GM18499 (cell line): ENCODE data around the gene ADGRL3.

Source experiments
- ATAC-seq: cut with Tn5 transposase; IDR thresholded peaks from one replicate; pipeline ENCODE4 v1.9.1; 2021; ENCODE audit warnings: moderate number of reproducible peaks; ENCODE audit not compliant: insufficient read depth, unreplicated experiment

ADGRL3 gene

DNA sequence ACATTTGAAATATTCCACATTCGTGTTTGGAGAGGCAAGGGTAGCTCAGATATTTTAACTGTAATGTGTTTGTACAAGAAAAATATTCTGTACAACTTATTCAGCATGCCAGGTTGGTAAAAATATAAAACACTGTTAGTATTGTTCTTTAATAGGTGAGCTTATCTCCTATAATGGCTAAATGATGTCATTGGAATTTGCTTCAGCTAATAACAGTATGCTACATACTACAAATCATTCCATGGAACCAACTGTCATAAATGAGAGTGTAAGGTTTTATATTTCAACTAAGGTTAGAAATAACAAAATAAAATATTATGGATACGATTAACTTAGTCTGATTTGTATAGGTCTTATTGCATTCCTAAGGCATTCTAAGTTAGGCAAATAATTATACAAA is 206.6 kb downstream of the ADGRL3 start:
- ATAC-seq = no peak

DNA sequence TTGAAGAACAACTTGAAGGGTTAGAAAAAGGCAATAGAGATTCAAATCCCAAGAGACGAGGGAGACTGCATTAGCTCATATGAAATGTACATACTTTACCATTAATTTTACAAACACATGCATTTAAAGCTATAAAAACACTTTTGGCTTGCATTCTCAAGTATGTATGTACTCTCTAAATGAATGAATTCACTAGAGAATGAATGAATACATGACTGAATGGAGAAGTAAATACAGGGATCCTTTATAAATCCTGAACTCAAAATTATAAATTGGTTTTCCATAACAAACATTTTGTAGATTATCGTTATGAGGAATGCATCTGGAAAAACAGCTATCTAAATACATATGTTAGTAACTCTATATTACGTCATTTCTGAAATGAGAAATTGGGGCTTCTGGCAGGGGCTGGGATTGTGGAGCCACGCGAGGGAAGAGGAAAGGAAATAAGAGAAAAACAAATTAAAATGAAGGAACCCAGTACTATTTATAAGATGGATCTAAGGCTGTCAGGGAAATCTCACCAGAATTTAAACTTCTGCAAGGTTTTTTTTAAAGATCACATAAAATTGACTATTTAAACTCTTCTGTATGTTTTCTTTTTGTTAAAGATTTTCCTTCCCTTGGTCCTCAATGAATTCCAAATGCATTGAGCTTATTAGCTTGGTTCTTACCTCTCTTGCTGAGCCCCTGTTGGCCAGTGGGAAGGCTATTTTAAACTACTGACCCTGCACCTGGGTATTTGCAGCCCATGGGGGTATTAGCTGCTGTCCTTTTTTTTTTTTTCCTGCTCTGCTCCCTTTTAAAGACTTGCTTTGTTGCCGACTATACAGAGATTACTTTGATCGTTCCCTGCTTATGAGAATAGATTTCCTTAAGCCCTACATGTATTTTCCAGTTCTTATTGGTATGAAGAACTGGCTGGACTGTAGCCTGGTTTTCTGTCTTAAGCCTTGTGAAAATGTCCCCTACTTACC is 207.8 kb downstream of the ADGRL3 start:
- no peak for ATAC-seq

DNA sequence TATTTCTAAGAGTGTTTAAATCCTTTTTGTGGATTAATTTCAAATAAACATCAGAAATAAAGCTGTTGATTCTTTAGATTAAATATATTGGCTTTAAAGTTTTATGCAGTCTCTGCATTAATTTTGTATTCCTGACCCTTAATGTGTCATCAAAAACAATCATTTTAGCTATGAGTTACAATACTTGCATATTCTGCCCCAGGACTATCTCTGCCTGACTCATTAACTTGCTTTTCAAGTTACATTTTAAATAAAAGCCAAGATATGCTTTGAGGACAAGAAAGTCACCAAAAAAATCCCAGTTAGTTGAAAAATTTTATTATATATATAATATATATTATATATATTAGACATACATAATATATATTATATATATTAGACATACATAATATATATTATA is 208.7 kb downstream of the ADGRL3 start:
- ATAC-seq = no peak

DNA sequence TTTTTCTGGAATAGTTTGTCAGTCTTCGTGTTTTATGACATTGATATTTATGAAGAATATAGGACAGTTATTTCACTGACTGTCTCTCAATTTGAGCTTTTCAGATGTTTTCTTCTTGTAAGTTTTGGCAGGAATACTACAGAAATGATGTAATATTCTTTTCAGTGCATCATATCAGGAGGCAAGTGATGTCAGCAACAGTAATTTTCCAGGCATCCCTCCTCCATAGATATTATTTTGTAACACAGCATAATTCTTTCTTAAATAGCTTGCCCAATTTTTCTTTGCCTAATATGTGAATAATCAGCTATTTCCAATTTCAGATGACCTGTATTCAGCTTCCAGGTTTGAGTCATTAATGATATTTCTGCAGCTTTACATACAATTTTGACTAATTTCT is 211.1 kb downstream of the ADGRL3 start:
- no peak for ATAC-seq

DNA sequence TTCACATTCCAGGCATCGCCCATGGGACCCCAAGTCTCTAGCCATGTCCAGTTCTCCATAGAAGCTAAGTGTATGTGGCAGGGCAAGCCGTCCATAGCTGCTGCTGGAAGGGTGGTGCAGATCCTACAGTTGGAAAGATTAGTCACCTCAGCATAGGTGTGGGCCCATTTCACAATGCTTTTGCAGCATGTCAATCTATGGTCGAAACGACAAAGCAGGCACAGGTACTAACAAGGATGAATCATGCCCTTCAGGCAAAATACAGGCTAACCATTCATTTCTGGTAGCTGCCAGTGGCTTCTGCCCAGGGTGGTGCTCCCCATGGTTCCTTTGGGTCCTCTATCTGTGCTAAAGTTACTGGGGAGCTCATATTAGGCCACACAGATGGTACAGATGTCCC is 225.2 kb downstream of the ADGRL3 start:
- no peak for ATAC-seq

DNA sequence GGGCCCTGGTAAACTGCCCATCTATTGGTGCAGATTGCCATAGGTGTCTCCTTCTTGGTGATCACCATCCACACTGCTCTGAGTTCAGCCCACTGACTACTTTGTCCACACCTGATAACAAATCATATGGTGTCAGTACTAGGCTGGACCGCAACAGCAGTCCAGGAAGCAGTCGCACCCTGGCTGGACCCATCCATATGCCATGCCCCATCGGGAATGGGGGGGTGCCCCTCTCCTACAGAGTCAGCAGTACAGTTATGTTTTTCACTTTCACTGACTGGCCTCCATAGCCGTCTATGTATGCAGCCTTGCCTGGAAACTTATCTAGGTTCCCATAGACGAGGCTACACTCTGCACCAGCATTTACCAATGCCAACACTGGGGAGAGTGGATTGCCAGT is 226.1 kb downstream of the ADGRL3 start:
- no peak for ATAC-seq

DNA sequence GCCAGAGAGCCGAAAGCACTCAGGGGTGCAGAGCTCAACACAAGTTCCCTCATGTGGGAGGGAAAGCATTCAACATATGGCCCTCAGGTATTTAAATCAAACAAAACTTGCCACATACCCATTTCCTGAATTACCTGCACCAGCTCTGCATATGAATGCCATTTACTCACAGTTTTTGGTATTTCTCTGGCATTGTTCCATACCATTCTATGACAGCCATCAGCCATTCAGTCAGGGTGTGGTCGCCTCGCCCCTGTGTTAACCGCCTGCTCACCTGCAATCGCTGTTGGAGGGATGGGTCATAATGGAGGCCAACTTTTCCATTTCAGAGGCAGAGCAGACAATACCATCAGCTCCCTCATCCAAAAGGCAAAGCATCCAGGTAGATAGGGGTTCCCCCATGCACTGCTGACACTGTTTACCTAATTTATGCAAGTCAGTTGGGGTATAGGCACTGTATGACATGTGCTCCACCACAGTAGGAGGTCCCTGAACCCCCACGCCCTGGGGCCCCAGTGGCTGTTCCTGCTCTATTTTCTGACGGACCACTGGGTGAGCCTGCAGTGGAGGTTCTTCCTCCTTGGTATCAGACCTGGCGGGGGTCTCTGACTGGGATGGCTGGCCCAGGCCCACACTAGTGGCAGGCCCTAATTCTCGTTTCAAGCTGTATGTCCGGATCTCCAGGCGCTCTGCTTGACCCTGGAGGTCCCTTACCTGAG is 227.1 kb downstream of the ADGRL3 start:
- no peak for ATAC-seq

DNA sequence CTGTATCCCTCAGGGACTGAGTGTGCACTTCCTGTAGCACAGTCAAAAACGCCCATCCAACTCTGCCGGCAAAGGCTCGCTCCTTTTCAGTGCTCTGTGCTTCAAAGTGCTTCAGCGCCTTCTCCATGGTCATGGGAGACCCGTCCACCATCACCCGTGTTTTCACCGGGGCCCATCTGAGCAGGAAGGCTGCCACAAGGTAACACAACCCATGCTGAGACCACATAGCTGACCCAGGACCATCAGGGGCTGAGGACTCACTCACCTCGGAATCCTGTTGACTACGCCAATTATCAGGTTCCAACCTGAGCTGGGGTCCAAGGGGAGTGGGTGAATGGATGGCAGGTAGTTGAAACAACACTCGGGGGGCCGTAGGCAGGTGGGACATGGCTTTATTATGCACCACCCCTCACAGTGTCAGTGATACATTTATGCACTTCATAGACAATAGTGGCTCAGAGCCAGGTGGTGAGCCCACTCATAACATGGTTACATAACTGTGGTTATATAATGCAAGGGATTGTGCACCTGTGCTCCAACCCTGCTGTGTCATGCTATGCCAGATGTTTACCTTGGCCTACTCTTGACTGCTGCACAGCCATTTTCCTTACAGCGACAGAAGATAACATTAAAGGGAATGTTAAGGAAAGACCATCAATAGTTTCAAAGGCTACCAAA is 227.8 kb downstream of the ADGRL3 start:
- ATAC-seq = no peak

DNA sequence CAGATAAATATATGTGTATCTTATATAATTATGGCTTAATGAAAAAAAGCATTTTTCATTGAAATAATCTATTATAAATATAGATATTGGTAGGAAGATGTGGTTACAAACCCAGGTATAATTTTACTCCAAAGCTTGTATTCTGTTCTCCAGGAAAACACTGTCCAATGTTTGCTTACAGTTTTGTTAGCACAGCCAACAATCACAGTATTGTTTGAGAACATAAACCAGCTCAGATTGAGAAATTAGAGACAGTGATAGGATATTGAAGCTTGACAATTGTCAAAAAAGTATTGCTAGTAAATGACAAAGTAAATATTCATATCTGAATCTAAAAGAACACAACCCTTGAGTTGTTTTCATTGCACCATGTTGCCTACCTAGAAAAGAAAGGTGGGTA is 228.8 kb downstream of the ADGRL3 start:
- ATAC-seq = no peak

DNA sequence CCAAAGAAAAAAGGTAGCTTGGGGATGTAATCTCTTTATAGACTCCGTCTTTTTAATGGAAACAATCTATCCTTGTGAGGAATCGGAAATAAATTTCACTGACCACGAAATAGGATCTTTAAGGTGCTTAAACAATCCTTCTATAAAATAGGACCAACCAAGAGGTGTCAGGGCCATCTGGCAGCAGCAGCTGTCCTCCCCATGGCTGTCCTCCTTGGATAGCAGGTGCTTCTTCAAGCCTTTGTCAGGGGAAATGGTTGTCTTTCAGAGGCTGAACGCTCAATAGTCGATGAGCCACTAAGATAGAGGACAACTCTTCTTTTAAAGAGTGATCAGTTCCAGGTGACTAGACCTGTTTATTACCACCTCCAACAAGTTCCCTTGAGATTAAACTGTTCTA is 231.0 kb downstream of the ADGRL3 start:
- ATAC-seq = no peak

DNA sequence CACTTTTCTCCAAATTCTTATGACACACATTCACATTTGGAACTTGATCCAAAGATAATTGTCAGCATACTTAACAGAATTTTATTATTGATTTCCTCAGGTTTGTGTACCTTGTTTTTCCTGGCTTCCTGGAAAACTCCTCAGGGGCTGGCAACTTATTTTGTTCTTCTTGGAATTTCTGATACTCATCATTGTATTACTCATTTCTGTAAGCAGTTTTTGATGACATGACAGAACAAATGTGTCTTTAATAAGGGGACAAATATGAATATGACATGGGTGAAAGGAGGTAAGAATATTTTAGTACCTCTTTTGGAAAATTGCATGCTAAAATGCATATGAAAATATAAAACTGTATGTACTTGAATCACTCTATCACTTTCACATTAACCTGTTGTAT is 237.8 kb downstream of the ADGRL3 start:
- ATAC-seq = no peak

DNA sequence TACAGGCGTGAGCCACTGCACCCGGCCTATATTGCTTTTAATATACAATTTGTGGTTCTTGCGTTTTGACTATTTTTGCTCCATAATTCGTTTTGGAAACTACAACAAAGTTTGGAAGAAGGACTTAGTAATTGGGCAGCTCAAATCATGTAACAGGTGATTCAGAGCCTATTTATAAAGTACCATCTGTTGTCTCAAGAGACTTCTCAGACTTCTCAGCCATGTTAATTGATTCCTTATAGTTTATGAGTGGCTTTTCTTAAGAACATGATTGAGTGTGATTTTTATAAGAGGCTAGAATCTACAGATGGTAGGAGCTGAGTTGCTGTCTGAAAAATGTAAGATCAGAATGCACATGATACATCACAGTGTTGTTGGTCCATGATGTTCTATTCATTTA is 240.2 kb downstream of the ADGRL3 start:
- ATAC-seq = no peak

DNA sequence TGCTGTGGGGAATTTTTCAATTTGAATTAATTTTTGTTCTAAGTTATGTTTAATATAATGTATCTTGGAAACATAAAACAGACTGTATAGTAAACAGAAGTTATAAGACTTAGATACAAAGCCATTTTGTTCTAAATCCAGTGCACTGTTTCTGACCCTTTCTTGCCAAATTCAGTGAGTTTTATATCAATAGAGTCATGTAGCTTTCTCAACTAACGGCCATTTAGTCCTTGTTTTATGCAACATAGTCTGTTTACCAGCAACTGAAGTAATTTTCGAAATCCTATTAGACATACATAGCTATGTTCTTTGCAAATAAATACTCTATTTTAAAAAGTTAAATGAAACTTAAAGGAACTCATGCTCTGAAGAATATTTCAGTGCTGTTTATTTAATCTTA is 242.8 kb downstream of the ADGRL3 start:
- no peak for ATAC-seq

DNA sequence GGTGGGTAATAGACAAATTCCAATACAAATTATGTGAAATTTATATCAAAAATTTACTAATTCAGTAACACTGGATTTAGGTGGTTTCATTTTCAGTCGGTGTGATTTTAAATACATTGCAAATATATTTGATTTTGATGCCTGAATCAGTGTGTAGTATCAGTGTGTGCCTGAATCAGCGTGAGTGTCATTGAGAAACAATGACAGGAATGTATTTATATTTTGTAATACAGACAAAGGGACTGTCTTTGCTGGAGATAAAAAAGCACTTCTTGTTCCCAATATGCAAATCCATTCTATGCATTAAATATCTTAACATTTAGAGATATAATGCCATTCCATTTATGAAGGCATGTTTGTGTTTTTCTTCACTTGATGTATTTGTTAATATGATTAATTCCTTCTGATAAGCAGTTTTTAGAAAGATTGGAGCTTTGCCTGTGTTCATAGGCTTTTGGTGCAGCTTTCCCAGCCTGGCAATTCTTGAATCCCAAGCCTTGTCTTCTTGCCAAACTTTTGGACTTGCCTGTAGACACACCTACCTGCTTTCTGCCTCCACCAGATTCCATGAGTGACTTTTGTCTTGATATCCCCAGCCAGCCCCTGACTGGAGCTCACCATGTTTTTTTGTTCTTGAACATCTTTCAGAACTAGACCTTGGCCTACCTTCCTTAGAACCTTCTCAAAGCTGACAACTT is 243.8 kb downstream of the ADGRL3 start:
- no peak for ATAC-seq

DNA sequence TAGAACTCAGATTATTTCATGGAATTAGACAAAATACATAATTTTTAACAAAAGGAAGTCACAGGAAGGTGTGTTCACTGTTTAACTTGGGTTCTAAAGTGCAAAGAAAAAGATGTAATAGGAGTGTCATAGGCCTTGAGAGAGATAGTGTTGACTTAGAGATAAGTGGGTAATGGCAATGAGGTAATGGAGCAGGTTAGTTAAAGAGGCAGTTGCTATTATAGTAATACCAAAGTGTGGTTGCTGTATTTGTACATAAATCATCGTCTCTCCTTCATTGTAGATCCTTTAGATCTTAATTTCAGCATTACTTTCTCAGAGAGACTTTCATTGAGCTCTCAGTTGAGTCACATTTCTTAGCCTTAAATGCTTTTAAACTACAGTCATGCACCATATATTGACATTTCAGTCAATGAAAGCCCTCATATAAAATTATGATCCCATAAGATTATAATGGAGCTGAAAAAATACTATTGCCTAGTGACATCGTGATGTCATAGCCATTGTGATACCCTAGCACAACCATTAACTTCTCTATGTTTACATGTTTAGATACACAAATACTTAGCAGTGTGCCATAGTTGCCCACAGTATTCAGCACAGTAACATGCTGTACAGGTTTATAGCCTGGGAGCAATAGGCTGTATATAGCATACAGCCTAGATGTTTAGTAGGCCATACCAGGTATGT is 245.4 kb downstream of the ADGRL3 start:
- ATAC-seq = no peak

DNA sequence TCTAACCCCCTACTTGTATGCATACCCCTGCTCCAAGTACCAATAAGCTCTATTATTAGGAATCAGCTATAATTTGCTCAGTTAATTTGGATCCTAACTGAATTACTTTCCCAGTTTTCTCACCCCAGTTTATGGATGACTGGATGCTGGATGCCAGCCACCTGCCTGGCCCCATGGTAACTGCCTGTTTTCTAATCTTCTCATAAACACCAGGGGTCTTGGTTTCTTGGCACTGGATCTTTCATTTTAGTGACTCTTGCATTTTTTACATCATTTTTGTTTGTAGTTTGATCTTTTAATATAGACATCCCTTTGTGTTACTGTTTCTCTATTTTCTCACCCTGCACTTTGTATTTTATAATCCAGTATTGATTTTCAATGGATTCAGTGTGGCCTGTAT is 246.8 kb downstream of the ADGRL3 start:
- no peak for ATAC-seq

DNA sequence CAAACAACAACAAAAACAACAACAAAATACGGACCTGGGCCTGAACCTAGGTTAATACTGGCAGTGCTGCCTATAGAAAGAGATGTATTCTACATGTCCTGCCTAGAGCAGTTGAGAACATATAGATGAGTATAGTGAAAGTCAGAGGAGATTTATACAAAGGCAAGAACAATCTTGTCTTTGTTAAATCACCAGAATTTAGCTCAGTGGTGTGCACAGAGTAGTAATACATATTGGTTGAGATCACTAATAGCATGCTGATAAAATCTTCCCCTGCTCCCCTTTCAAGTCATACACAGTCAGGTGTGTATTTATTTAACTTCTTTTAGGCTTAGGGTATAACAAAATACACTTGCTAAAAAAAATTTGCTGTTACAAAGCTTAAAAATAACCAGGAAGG is 247.8 kb downstream of the ADGRL3 start:
- no peak for ATAC-seq

DNA sequence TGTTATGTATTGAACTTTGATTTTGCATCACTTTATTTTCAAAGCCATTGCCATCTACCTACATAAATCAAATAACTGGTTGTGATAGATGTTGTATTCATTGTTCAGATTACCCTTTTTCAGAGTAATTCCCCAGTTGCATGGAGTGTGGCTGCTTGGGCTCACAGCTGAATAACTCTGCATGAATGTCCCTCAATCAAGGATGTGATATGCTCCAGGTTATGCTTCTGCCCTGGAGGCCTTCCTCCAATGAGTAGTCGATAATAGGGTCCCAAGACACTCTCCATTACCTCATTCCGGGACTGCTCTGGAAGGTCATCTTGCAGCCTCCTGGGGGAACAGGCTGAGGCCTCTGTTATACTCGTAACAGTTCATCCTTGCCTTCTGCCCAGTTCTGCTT is 251.8 kb downstream of the ADGRL3 start:
- no peak for ATAC-seq

DNA sequence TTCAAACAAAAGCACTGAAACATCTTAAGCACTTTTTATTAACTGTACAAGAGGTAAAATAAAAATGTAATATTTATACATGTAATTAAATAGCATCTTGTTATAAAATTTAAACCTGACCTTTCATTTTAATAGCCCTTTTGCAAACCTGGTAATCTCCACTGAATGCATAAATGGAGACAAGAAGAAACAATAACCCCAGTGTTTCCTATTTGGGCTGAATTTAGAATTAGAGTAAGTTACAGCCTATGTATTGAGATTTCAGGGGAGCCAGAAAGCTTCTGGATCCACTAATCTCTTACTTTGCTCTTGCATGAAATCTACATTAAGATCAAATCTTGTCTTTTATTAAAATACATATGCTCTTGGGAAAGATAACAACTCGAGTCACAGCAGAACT is 261.8 kb downstream of the ADGRL3 start:
- no peak for ATAC-seq
